ENCODE measurements around the gene TRIO.

Gene TRIO

DNA sequence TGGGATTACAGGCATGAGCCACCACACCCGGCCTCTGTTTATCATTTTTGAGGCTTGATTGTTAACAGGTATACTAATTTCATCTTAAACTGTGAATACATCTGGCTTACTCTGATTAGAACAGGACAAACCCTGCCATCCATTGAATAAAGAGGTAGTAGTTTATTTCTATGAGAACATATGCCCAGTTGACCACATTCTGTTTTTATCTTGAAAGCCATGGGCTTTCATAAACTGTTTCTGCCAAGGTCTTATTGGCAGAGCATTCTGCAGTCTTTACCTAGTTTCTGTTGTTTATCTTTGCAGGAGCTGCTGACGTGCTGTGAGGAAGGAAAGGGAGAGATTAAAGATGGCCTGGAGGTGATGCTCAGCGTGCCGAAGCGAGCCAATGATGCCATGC, 253.6 kb downstream of the TRIO start:
- WGBS (ENCODE audit: extremely low coverage, insufficient coverage, low lambda C conversion rate), result no CpG with 5 or more reads among the region's 5 CpGs
- no peak overlapping the region for H3K18ac ChIP-seq (ENCODE audit: low read length)
- no peak overlapping the region for H4K8ac ChIP-seq (ENCODE audit: low read depth, low read length)
- no peaks in the 10 kb centered on the region for H3K79me2 ChIP-seq (ENCODE audit: control insufficient read depth, insufficient read depth, low read length)
- H3K4me3 ChIP-seq (ENCODE audit: low read length), result no peak overlapping the region
- no peak overlapping the region for H3K4me2 ChIP-seq (ENCODE audit: low read length)
- no peak overlapping the region for H2AK5ac ChIP-seq (ENCODE audit: low read length)
- H4K5ac ChIP-seq (ENCODE audit: low read length), result no peak overlapping the region
- H2BK120ac ChIP-seq (ENCODE audit: low read depth, low read length), result no peak overlapping the region
- H3K23ac ChIP-seq (ENCODE audit: low read length), result no peak overlapping the region
- no peak overlapping the region for H2BK5ac ChIP-seq (ENCODE audit: low read length)
- no peak overlapping the region for H3K27ac ChIP-seq (ENCODE audit: low read depth, low read length)
- no peak overlapping the region for H2BK15ac ChIP-seq (replicated peaks; ENCODE audit: low read depth)
- H3K36me3 ChIP-seq (ENCODE audit: control insufficient read depth, insufficient read depth, low read length), result peaks cover 9% of the 10 kb centered on the region
- no peaks in the 10 kb centered on the region for H3K27me3 ChIP-seq (ENCODE audit: insufficient read depth, low read length, poor library complexity)
- H3K56ac ChIP-seq (ENCODE audit: low read length), result no peak overlapping the region
- no peak overlapping the region for H3K4ac ChIP-seq (ENCODE audit: low read depth, low read length)
- peaks cover 2% of the 10 kb centered on the region for H3K4me1 ChIP-seq (ENCODE audit: control insufficient read depth, low read depth, low read length)
- peaks cover 2% of the 10 kb centered on the region for H3K79me1 ChIP-seq (ENCODE audit: low read length)
- no peak for DNase-seq
- H3K9ac ChIP-seq (ENCODE audit: low read length), result no peak overlapping the region

DNA sequence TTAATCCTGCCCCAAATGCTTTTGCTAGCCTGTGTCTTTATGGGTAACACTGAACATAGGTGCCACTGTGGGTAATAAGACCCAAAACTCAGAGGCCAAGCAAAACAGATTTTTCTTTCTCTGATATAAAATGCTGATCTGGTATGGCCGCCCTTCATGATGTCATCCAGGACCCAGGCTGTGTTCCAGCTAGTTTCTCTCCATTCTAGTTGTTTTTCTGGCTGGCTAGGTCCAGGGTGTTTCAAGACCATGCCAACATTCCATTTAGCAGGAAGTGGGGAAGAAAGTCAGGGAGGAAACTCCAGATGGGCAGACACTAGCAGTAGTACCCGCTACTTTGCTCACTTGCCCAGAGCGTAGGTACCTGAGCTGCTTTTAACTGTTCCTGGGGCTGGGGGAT, 254.6 kb downstream of the TRIO start:
- H2BK5ac ChIP-seq (ENCODE audit: low read length), result no peak overlapping the region
- H3K4me3 ChIP-seq (ENCODE audit: low read length), result no peak overlapping the region
- no peak overlapping the region for H2BK120ac ChIP-seq (ENCODE audit: low read depth, low read length)
- H3K79me1 ChIP-seq (ENCODE audit: low read length), result peaks cover 7% of the 10 kb centered on the region
- no peak overlapping the region for H3K56ac ChIP-seq (ENCODE audit: low read length)
- H3K4ac ChIP-seq (ENCODE audit: low read depth, low read length), result no peak overlapping the region
- H3K4me2 ChIP-seq (ENCODE audit: low read length), result no peak overlapping the region
- H3K79me2 ChIP-seq (ENCODE audit: control insufficient read depth, insufficient read depth, low read length), result peaks cover 5% of the 10 kb centered on the region
- no CpG with 5 or more reads among the region's 3 CpGs for WGBS (ENCODE audit: extremely low coverage, insufficient coverage, low lambda C conversion rate)
- H3K9ac ChIP-seq (ENCODE audit: low read length), result no peak overlapping the region
- H2AK5ac ChIP-seq (ENCODE audit: low read length), result no peak overlapping the region
- H3K18ac ChIP-seq (ENCODE audit: low read length), result no peak overlapping the region
- H4K5ac ChIP-seq (ENCODE audit: low read length), result no peak overlapping the region
- no peak overlapping the region for H3K27ac ChIP-seq (ENCODE audit: low read depth, low read length)
- no peak overlapping the region for H4K8ac ChIP-seq (ENCODE audit: low read depth, low read length)
- DNase-seq, result no peak
- H2BK15ac ChIP-seq (replicated peaks; ENCODE audit: low read depth), result no peak overlapping the region
- peaks cover 9% of the 10 kb centered on the region for H3K36me3 ChIP-seq (ENCODE audit: control insufficient read depth, insufficient read depth, low read length)
- H3K27me3 ChIP-seq (ENCODE audit: insufficient read depth, low read length, poor library complexity), result no peaks in the 10 kb centered on the region
- H3K4me1 ChIP-seq (ENCODE audit: control insufficient read depth, low read depth, low read length), result peaks cover 2% of the 10 kb centered on the region
- H3K23ac ChIP-seq (ENCODE audit: low read length), result no peak overlapping the region

DNA sequence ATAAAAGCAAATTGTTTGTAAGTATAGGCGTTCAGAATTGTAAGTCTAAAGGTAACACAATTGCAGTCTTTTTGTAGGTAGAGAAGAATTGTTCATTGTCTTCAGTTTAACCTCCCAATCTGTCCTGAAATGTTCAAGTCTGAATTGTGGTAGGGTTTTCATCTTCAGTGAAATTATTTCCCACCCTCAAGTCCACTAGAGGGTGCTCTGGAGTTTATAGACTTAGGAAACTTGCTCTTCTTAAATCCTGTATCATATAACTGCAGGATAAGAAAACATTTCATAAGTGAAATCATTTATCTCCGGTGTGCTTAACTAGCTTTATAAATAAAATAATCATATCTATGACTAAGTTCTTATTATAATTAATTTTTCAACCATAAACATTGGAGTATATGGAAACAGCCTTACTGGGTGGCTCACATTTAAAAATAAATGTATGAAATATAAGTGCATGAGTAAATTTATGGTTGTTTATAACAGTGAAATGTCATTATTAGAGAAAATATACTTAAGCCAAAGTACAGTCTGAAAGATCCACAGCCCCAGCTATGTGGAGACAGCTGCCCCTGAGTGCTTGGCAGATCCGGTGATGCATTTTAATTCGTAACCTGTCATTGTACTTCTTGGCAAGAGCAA, 256.0 kb downstream of the TRIO start:
- peak; percentile 48 for DNase-seq
- H3K18ac ChIP-seq (ENCODE audit: low read length), result no peak overlapping the region
- H3K27me3 ChIP-seq (ENCODE audit: insufficient read depth, low read length, poor library complexity), result no peaks in the 10 kb centered on the region
- peaks cover 7% of the 10 kb centered on the region for H3K36me3 ChIP-seq (ENCODE audit: control insufficient read depth, insufficient read depth, low read length)
- H3K9ac ChIP-seq (ENCODE audit: low read length), result no peak overlapping the region
- peaks cover 7% of the 10 kb centered on the region for H3K79me2 ChIP-seq (ENCODE audit: control insufficient read depth, insufficient read depth, low read length)
- no peak overlapping the region for H3K56ac ChIP-seq (ENCODE audit: low read length)
- no CpG with 5 or more reads among the region's 4 CpGs for WGBS (ENCODE audit: extremely low coverage, insufficient coverage, low lambda C conversion rate)
- H2AK5ac ChIP-seq (ENCODE audit: low read length), result no peak overlapping the region
- H4K8ac ChIP-seq (ENCODE audit: low read depth, low read length), result no peak overlapping the region
- no peak overlapping the region for H3K4ac ChIP-seq (ENCODE audit: low read depth, low read length)
- no peak overlapping the region for H3K23ac ChIP-seq (ENCODE audit: low read length)
- peak overlapping the region; percentile 5 for H3K27ac ChIP-seq (ENCODE audit: low read depth, low read length)
- H3K79me1 ChIP-seq (ENCODE audit: low read length), result peaks cover 10% of the 10 kb centered on the region
- no peak overlapping the region for H3K4me3 ChIP-seq (ENCODE audit: low read length)
- no peak overlapping the region for H3K4me2 ChIP-seq (ENCODE audit: low read length)
- H4K5ac ChIP-seq (ENCODE audit: low read length), result no peak overlapping the region
- H3K4me1 ChIP-seq (ENCODE audit: control insufficient read depth, low read depth, low read length), result peaks cover 2% of the 10 kb centered on the region
- H2BK5ac ChIP-seq (ENCODE audit: low read length), result no peak overlapping the region
- H2BK15ac ChIP-seq (replicated peaks; ENCODE audit: low read depth), result no peak overlapping the region
- no peak overlapping the region for H2BK120ac ChIP-seq (ENCODE audit: low read depth, low read length)

DNA sequence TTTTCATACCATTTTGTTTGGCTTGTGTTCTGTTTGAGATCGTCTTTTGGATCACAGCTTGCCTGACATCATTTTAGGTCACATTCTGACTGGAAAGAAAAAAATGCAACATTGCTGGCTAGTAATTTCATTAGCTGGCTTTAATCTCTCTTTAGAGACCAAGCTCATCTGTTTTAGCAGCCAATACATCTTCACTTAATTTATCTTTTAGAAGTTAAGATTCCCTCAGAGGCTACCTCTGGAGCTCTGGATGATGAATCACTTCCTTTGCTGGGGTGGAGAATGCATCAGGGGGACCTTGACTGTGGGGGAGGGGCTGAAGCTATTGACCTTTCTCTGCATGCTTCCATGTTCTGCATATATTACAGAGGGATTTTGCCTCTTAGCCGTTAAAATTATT, 256.9 kb downstream of the TRIO start:
- Histone ChIP-seq H3K9ac (ENCODE audit: low read length) (no peak overlapping the region), H4K8ac (ENCODE audit: low read depth, low read length) (no peak overlapping the region), H3K4me2 (ENCODE audit: low read length) (no peak overlapping the region), H3K79me1 (ENCODE audit: low read length) (peaks cover 10% of the 10 kb centered on the region), H3K27me3 (ENCODE audit: insufficient read depth, low read length, poor library complexity) (no peaks in the 10 kb centered on the region), H3K79me2 (ENCODE audit: control insufficient read depth, insufficient read depth, low read length) (peaks cover 7% of the 10 kb centered on the region), H2AK5ac (ENCODE audit: low read length) (no peak overlapping the region), H2BK5ac (ENCODE audit: low read length) (no peak overlapping the region), H3K4me3 (ENCODE audit: low read length) (no peak overlapping the region), H2BK15ac (replicated peaks; ENCODE audit: low read depth) (no peak overlapping the region), H2BK120ac (ENCODE audit: low read depth, low read length) (no peak overlapping the region), H3K18ac (ENCODE audit: low read length) (no peak overlapping the region), H4K5ac (ENCODE audit: low read length) (no peak overlapping the region), H3K27ac (ENCODE audit: low read depth, low read length) (no peak overlapping the region), H3K23ac (ENCODE audit: low read length) (no peak overlapping the region), H3K36me3 (ENCODE audit: control insufficient read depth, insufficient read depth, low read length) (peaks cover 3% of the 10 kb centered on the region), H3K4ac (ENCODE audit: low read depth, low read length) (no peak overlapping the region), H3K56ac (ENCODE audit: low read length) (no peak overlapping the region), H3K4me1 (ENCODE audit: control insufficient read depth, low read depth, low read length) (peaks cover 2% of the 10 kb centered on the region)
- WGBS (ENCODE audit: extremely low coverage, insufficient coverage, low lambda C conversion rate), result no CpG with 5 or more reads among the region's 2 CpGs
- DNase-seq, result peak; percentile 67

DNA sequence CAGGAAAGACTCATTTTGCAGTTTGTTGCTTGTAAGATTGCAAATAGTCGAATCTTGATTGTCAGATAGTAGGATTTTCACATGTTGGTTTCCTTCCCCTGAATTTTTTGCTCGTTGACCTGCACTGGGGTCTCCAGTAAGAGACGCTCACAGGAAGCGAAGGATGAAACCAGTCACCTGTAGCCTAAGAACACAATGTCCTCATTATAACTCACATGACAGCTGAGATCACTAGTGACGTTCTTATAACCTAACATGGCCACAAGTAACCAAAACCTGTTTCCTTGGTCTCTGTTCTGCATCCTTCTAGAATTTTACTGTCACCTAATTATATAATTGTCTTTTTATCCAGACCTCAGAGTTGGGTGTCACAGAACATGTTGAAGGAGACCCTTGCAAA, 257.5 kb downstream of the TRIO start:
- no peak overlapping the region for H3K4me3 ChIP-seq (ENCODE audit: low read length)
- no peak overlapping the region for H3K9ac ChIP-seq (ENCODE audit: low read length)
- peaks cover 10% of the 10 kb centered on the region for H3K79me1 ChIP-seq (ENCODE audit: low read length)
- DNase-seq, result no peak
- H3K4me1 ChIP-seq (ENCODE audit: control insufficient read depth, low read depth, low read length), result peaks cover 2% of the 10 kb centered on the region
- no peak overlapping the region for H3K4me2 ChIP-seq (ENCODE audit: low read length)
- H4K5ac ChIP-seq (ENCODE audit: low read length), result no peak overlapping the region
- no peak overlapping the region for H3K18ac ChIP-seq (ENCODE audit: low read length)
- no CpG with 5 or more reads among the region's 5 CpGs for WGBS (ENCODE audit: extremely low coverage, insufficient coverage, low lambda C conversion rate)
- no peak overlapping the region for H3K56ac ChIP-seq (ENCODE audit: low read length)
- no peak overlapping the region for H4K8ac ChIP-seq (ENCODE audit: low read depth, low read length)
- no peak overlapping the region for H3K23ac ChIP-seq (ENCODE audit: low read length)
- H3K4ac ChIP-seq (ENCODE audit: low read depth, low read length), result no peak overlapping the region
- no peak overlapping the region for H2BK15ac ChIP-seq (replicated peaks; ENCODE audit: low read depth)
- peaks cover 3% of the 10 kb centered on the region for H3K36me3 ChIP-seq (ENCODE audit: control insufficient read depth, insufficient read depth, low read length)
- peaks cover 7% of the 10 kb centered on the region for H3K79me2 ChIP-seq (ENCODE audit: control insufficient read depth, insufficient read depth, low read length)
- H2BK120ac ChIP-seq (ENCODE audit: low read depth, low read length), result no peak overlapping the region
- H3K27ac ChIP-seq (ENCODE audit: low read depth, low read length), result no peak overlapping the region
- no peak overlapping the region for H2BK5ac ChIP-seq (ENCODE audit: low read length)
- H2AK5ac ChIP-seq (ENCODE audit: low read length), result no peak overlapping the region
- H3K27me3 ChIP-seq (ENCODE audit: insufficient read depth, low read length, poor library complexity), result no peaks in the 10 kb centered on the region

DNA sequence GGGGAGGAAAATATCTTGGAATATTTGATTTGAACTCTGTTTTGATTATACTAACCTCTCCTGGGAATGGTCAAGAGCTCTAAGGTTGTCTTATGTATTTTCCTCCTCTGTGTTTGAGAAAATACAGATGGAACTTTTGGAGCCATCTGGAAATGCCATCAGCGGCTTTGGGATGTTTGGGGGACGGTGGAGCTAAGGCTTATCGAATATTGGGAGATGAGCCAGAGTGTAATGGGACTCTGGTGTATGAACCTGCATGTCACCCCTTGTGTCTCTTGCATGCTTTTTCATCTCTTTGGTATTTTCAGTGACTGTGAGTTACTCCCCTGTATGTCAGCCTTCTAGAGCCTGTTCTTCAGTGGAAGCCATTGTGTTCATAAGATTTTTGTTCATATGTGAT, 258.5 kb downstream of the TRIO start:
- no peak overlapping the region for H2BK5ac ChIP-seq (ENCODE audit: low read length)
- peaks cover 2% of the 10 kb centered on the region for H3K4me1 ChIP-seq (ENCODE audit: control insufficient read depth, low read depth, low read length)
- H3K79me1 ChIP-seq (ENCODE audit: low read length), result peaks cover 10% of the 10 kb centered on the region
- H4K8ac ChIP-seq (ENCODE audit: low read depth, low read length), result no peak overlapping the region
- no peak overlapping the region for H3K4me3 ChIP-seq (ENCODE audit: low read length)
- no peaks in the 10 kb centered on the region for H3K27me3 ChIP-seq (ENCODE audit: insufficient read depth, low read length, poor library complexity)
- H2BK120ac ChIP-seq (ENCODE audit: low read depth, low read length), result no peak overlapping the region
- H2AK5ac ChIP-seq (ENCODE audit: low read length), result no peak overlapping the region
- H3K9ac ChIP-seq (ENCODE audit: low read length), result no peak overlapping the region
- no peak overlapping the region for H3K4me2 ChIP-seq (ENCODE audit: low read length)
- no peak overlapping the region for H3K23ac ChIP-seq (ENCODE audit: low read length)
- H3K56ac ChIP-seq (ENCODE audit: low read length), result no peak overlapping the region
- no peak overlapping the region for H2BK15ac ChIP-seq (replicated peaks; ENCODE audit: low read depth)
- H3K27ac ChIP-seq (ENCODE audit: low read depth, low read length), result no peak overlapping the region
- H3K79me2 ChIP-seq (ENCODE audit: control insufficient read depth, insufficient read depth, low read length), result peaks cover 7% of the 10 kb centered on the region
- no peak overlapping the region for H3K4ac ChIP-seq (ENCODE audit: low read depth, low read length)
- no peak overlapping the region for H4K5ac ChIP-seq (ENCODE audit: low read length)
- WGBS (ENCODE audit: extremely low coverage, insufficient coverage, low lambda C conversion rate), result no CpG with 5 or more reads among the region's 3 CpGs
- peaks cover 7% of the 10 kb centered on the region for H3K36me3 ChIP-seq (ENCODE audit: control insufficient read depth, insufficient read depth, low read length)
- no peak overlapping the region for H3K18ac ChIP-seq (ENCODE audit: low read length)
- DNase-seq, result no peak
